Panc1 (cell line): ENCODE results near the gene STRIP1.

Source experiments
- CTCF ChIP-seq: fragments of 450-650 bp; IDR thresholded peaks from 2 replicates; pipeline ENCODE4 v1.5.1; 2017; ENCODE audit warnings: mild to moderate bottlenecking
- SIN3A ChIP-seq: IDR thresholded peaks from 2 replicates; pipeline ENCODE4 v1.6.1; 2012; ENCODE audit warnings: low read depth, mild to moderate bottlenecking, low read length, moderate library complexity, borderline replicate concordance; ENCODE audit not compliant: insufficient read depth

GRCh38 chr1:109997204-109997866 is 37.1 kb upstream of the STRIP1 start:
- TF ChIP-seq CTCF (no peak), SIN3A (no peak)
